H9 (cell line): ENCODE data around the gene KCNN2. TPM values are rescaled to one million over a fixed set of nuclear protein-coding genes. Genes with fewer than 3 reads are reported as not detected.
A peak's percentile ranks its signal among the peaks of the same experiment; 100 is the strongest.

Experiments used
- DNase-seq: peaks from one replicate; pipeline ENCODE4 v3.0.0-alpha.2; 2017
- H2AFZ ChIP-seq: one replicate; pipeline ENCODE4 v1.6.1; 2013; ENCODE audit warnings: mild to moderate bottlenecking, low read length, control low read depth, moderate library complexity
- H2AK5ac ChIP-seq: 2 replicates; pipeline ENCODE4 v1.6.1; 2013; ENCODE audit warnings: low read length, control low read depth, mixed read lengths; ENCODE audit not compliant: insufficient read length
- H2BK120ac ChIP-seq: one replicate; pipeline ENCODE4 v1.6.1; 2013; ENCODE audit warnings: low read depth, mild to moderate bottlenecking, low read length, control low read depth, inconsistent platforms; ENCODE audit not compliant: poor library complexity, severe bottlenecking
- H2BK12ac ChIP-seq: 2 replicates; pipeline ENCODE4 v1.6.1; 2013; ENCODE audit warnings: low read length, control low read depth, mixed read lengths, low read depth; ENCODE audit not compliant: insufficient read length
- H2BK15ac ChIP-seq: 2 replicates; pipeline ENCODE4 v1.6.1; 2013; ENCODE audit warnings: low read depth, low read length, control low read depth
- H2BK20ac ChIP-seq: one replicate; pipeline ENCODE4 v1.6.1; 2013; ENCODE audit warnings: low read depth, mild to moderate bottlenecking, low read length, control low read depth, inconsistent platforms; ENCODE audit not compliant: poor library complexity, severe bottlenecking
- H2BK5ac ChIP-seq: 2 replicates; pipeline ENCODE4 v1.6.1; 2013; ENCODE audit warnings: low read length, control low read depth, mixed read lengths; ENCODE audit not compliant: insufficient read length
- H3K14ac ChIP-seq: 2 replicates; pipeline ENCODE4 v1.6.1; 2013; ENCODE audit warnings: low read length, control low read depth; ENCODE audit not compliant: insufficient read depth
- H3K18ac ChIP-seq: 2 replicates; pipeline ENCODE4 v1.6.1; 2013; ENCODE audit warnings: low read depth, mild to moderate bottlenecking, mixed read lengths, low read length, control low read depth; ENCODE audit not compliant: insufficient read length
- H3K23ac ChIP-seq: 2 replicates; pipeline ENCODE4 v1.6.1; 2013; ENCODE audit warnings: low read length, control low read depth, mixed read lengths, low read depth; ENCODE audit not compliant: insufficient read length
- H3K23me2 ChIP-seq: 2 replicates; pipeline ENCODE4 v1.6.1; 2013; ENCODE audit warnings: low read depth, mild to moderate bottlenecking, mixed read lengths, low read length, control low read depth; ENCODE audit not compliant: insufficient read length, poor library complexity, severe bottlenecking
- H3K27ac ChIP-seq: 2 replicates; pipeline ENCODE4 v1.5.1; 2013; ENCODE audit warnings: low read length, control low read depth, mixed read lengths, low read depth; ENCODE audit not compliant: insufficient read length
- H3K27me3 ChIP-seq: 2 replicates; pipeline ENCODE4 v1.6.1; 2013; ENCODE audit warnings: low read length, control low read depth, inconsistent platforms; ENCODE audit not compliant: insufficient read depth
- H3K4ac ChIP-seq: 2 replicates; pipeline ENCODE4 v1.6.1; 2013; ENCODE audit warnings: low read depth, mild to moderate bottlenecking, control low read depth, inconsistent platforms, low read length, moderate library complexity
- H3K4me1 ChIP-seq: 2 replicates; pipeline ENCODE4 v1.6.1; 2013; ENCODE audit warnings: low read length, control low read depth, inconsistent platforms; ENCODE audit not compliant: insufficient read depth
- H3K4me2 ChIP-seq: 2 replicates; pipeline ENCODE4 v1.6.1; 2013; ENCODE audit warnings: low read length, control low read depth, mixed read lengths; ENCODE audit not compliant: insufficient read length, insufficient read depth
- H3K56ac ChIP-seq: 2 replicates; pipeline ENCODE4 v1.6.1; 2013; ENCODE audit warnings: low read depth, mild to moderate bottlenecking, mixed read lengths, low read length, control low read depth; ENCODE audit not compliant: insufficient read length
- H3K79me1 ChIP-seq: 2 replicates; pipeline ENCODE4 v1.6.1; 2013; ENCODE audit warnings: low read depth, mild to moderate bottlenecking, moderate library complexity, low read length, control low read depth, inconsistent platforms; ENCODE audit not compliant: insufficient read depth, poor library complexity, severe bottlenecking
- H3K79me2 ChIP-seq: 2 replicates; pipeline ENCODE4 v1.6.1; 2013; ENCODE audit warnings: low read length, control low read depth, inconsistent platforms; ENCODE audit not compliant: insufficient read depth
- H3K9ac ChIP-seq: 2 replicates; pipeline ENCODE4 v1.6.1; 2013; ENCODE audit warnings: low read length, control low read depth, mixed read lengths; ENCODE audit not compliant: insufficient read length; ENCODE audit errors: extremely low read depth
- H3K9me3 ChIP-seq: one replicate; pipeline ENCODE4 v1.6.1; 2013; ENCODE audit warnings: low read depth, low read length, inconsistent platforms; ENCODE audit not compliant: control insufficient read depth
- H3T11ph ChIP-seq: one replicate; pipeline ENCODE4 v1.6.1; 2013; ENCODE audit warnings: mild to moderate bottlenecking, low read length, control low read depth, inconsistent platforms
- H4K20me1 ChIP-seq: one replicate; pipeline ENCODE4 v1.6.1; 2013; ENCODE audit not compliant: control insufficient read depth, insufficient read length, insufficient read depth
- H4K5ac ChIP-seq: 2 replicates; pipeline ENCODE4 v1.6.1; 2013; ENCODE audit warnings: low read depth, mild to moderate bottlenecking, mixed read lengths, low read length, control low read depth; ENCODE audit not compliant: insufficient read length
- H4K8ac ChIP-seq: replicated peaks from 2 replicates; pipeline ENCODE4 v1.6.1; 2013; ENCODE audit warnings: low read length, control low read depth, mixed read lengths, low read depth; ENCODE audit not compliant: insufficient read length
- H4K91ac ChIP-seq: 2 replicates; pipeline ENCODE4 v1.6.1; 2013; ENCODE audit warnings: low read depth, mild to moderate bottlenecking, moderate library complexity, mixed read lengths, low read length, control low read depth; ENCODE audit not compliant: insufficient read length
- H3K27ac Mint-ChIP-seq, 3 experiments: 2 replicates in 2 of 3; 3 replicates in 1 of 3; pipeline ENCODE4 v1.8.0; 2020 to 2021; ENCODE audit warnings: mixed read lengths in 3 of 3, mild to moderate bottlenecking in 1 of 3, moderate library complexity in 1 of 3
- H3K27me3 Mint-ChIP-seq: 2 replicates; pipeline ENCODE4 v1.8.0; 2021; ENCODE audit warnings: low read depth, mild to moderate bottlenecking, moderate library complexity, mixed read lengths
- H3K36me3 Mint-ChIP-seq, 3 experiments: 2 replicates in 2 of 3; 3 replicates in 1 of 3; pipeline ENCODE4 v1.8.0; 2020 to 2021; ENCODE audit warnings: low read depth in 3 of 3, mixed read lengths in 3 of 3; ENCODE audit not compliant: insufficient read depth in 1 of 3
- H3K4me1 Mint-ChIP-seq, 2 experiments: 2 replicates each; pipeline ENCODE4 v1.8.0; 2020; ENCODE audit warnings: mixed read lengths in 2 of 2
- H3K4me3 Mint-ChIP-seq, 2 experiments: 2 replicates in 1 of 2; 3 replicates in 1 of 2; pipeline ENCODE4 v1.8.0; 2020 to 2021; ENCODE audit warnings: mild to moderate bottlenecking in 2 of 2, mixed read lengths in 2 of 2, moderate library complexity in 1 of 2
- H3K9me3 Mint-ChIP-seq, 2 experiments: 2 replicates in 1 of 2; 3 replicates in 1 of 2; pipeline ENCODE4 v1.8.0; 2020; ENCODE audit warnings: mild to moderate bottlenecking in 2 of 2, mixed read lengths in 2 of 2, moderate library complexity in 1 of 2
- CTCF ChIP-seq: fragments of 200-600 bp; sonication (generic); conservative IDR thresholded peaks from 3 replicates; pipeline ENCODE4 v1.8.0; 2021; ENCODE audit warnings: antibody characterized with exemption, mild to moderate bottlenecking
- WGBS: extraction: QIAGEN DNeasy Blood & Tissue Kit; methylation state at CpG from one replicate; pipeline ENCODE4 v1.1.7; 2013; ENCODE audit warnings: missing lambda C conversion rate, low lambda C conversion rate, mixed read lengths; ENCODE audit not compliant: insufficient read length; ENCODE audit errors: extremely low coverage; 5-methylcytosine and 5-hydroxymethylcytosine counted together
- total RNA-seq: library from RNA; stranded (reverse); gene quantifications from 2 replicates; pipeline ENCODE4 v1.2.1, GENCODE V29; 2021

Gene KCNN2
- total RNA-seq, 1 experiment from 2014 or later: 21.0 TPM

- Histone ChIP-seq H4K91ac (no peak overlapping the region), H3K23me2 (no peaks in the 10 kb centered on the region), H3K23ac (no peak overlapping the region), H3K56ac (no peak overlapping the region), H2AFZ (no peak overlapping the region), H3K14ac (no peak overlapping the region), H3K27me3 (no peaks in the 10 kb centered on the region), H3K9ac (no peak overlapping the region), H3K79me1 (peaks cover 3% of the 10 kb centered on the region), H3K79me2 (peaks cover 5% of the 10 kb centered on the region; the same call in 1 of the 2 replicates), H2BK12ac (no peak overlapping the region), H4K20me1 (no peaks in the 10 kb centered on the region), H2BK120ac (no peak overlapping the region), H3K9me3 (no peaks in the 10 kb centered on the region), H3K4ac (no peak overlapping the region), H4K5ac (no peak overlapping the region), H3T11ph (no peak overlapping the region), H2BK5ac (no peak overlapping the region), H3K4me1 (peaks cover 3% of the 10 kb centered on the region; the same call in 1 of the 2 replicates), H3K4me2 (no peak overlapping the region), H2BK15ac (no peak overlapping the region), H3K18ac (no peak overlapping the region), H3K27ac (no peak overlapping the region), H2BK20ac (no peak overlapping the region), H2AK5ac (no peak overlapping the region), H4K8ac (no peak overlapping the region)
- Mint-ChIP-seq H3K9me3 (no peaks in the 10 kb centered on the region), H3K4me3 (no peak overlapping the region), H3K4me1 (peaks cover 50% of the 10 kb centered on the region in 2 experiments), H3K27ac (peak overlapping the region in 2 of 3 experiments; percentile 4 to 5; a peak in 1 of 7 replicates), H3K36me3 (no peaks in the 10 kb centered on the region; a peak in 1 of 7 replicates), H3K27me3 (no peaks in the 10 kb centered on the region)
- no peak for DNase-seq
- no peak for TF ChIP-seq CTCF
- WGBS: no CpG with 5 or more reads among the region's 1 CpG
Measured at GRCh38 chr5:114390431-114390830, 28.6 kb downstream of the KCNN2 start.
